GM18505 (cell line): ENCODE data around the gene ENTPD7.
A peak's percentile ranks its signal among the peaks of the same experiment; 100 is the strongest.
"Not testable (repeated sequence)": the region's sequence is repeated elsewhere in the genome, so short reads cannot be mapped to it uniquely, and the experiment has no call there.

Experiments
- ATAC-seq: cut with Tn5 transposase; IDR thresholded peaks from one replicate; pipeline ENCODE4 v1.9.1; 2021; ENCODE audit not compliant: unreplicated experiment
- POLR2A ChIP-seq: IDR thresholded peaks from 4 replicates; pipeline ENCODE4 v1.6.1; 2011; ENCODE audit warnings: borderline replicate concordance; ENCODE audit not compliant: insufficient read depth, insufficient read length; ENCODE audit errors: extremely low read depth

ENTPD7 gene

GRCh38 chr10:99659031-99659867, at the start of gene ENTPD7:
Gene ENTPD7, plus strand, starts transcription at chr10:99659509. Its CDS starts 448 bp downstream, at chr10:99659957.
- TF ChIP-seq POLR2A: peak; percentile 69
- ATAC-seq: peak; percentile 99

- TF ChIP-seq POLR2A: no peak
- ATAC-seq: no peak
These were observed 49.1 kb upstream of the ENTPD7 start for GRCh38 chr10:99610221-99610620.

GRCh38 chr10:99611326-99611725, 48.0 kb upstream of the ENTPD7 start:
- TF ChIP-seq POLR2A: no peak
- ATAC-seq: no peak

GRCh38 chr10:99612167-99612831, 47.0 kb upstream of the ENTPD7 start:
- no peak for TF ChIP-seq POLR2A
- ATAC-seq: no peak

- no peak for ATAC-seq
- TF ChIP-seq POLR2A: no peak
These were observed 43.9 kb upstream of the ENTPD7 start for GRCh38 chr10:99615426-99615825.

GRCh38 chr10:99617696-99618095, 41.6 kb upstream of the ENTPD7 start:
- TF ChIP-seq POLR2A: no peak
- no peak for ATAC-seq

GRCh38 chr10:99619090-99619800, 40.1 kb upstream of the ENTPD7 start:
- no peak for TF ChIP-seq POLR2A

GRCh38 chr10:99619851-99620710, 39.2 kb upstream of the ENTPD7 start, which contains the start of gene SLC25A28:
Gene SLC25A28, minus strand, starts transcription at chr10:99620439. Its CDS starts 104 bp downstream, at chr10:99620335.
- ATAC-seq: peak; percentile 76
- no peak for TF ChIP-seq POLR2A

More at GRCh38 chr10:99619090-99619800, 40.1 kb upstream of the ENTPD7 start:
- ATAC-seq: no peak

- peak; percentile 75 for TF ChIP-seq POLR2A
- peak; percentile 83 for ATAC-seq
These were observed 38.4 kb upstream of the ENTPD7 start for GRCh38 chr10:99620711-99621453.

GRCh38 chr10:99621454-99622251, 37.7 kb upstream of the ENTPD7 start:
- ATAC-seq: no peak
- TF ChIP-seq POLR2A: peak; percentile 60

- no peak for TF ChIP-seq POLR2A
These were observed 35.4 kb upstream of the ENTPD7 start for GRCh38 chr10:99623919-99624318.

GRCh38 chr10:99625124-99625523, 34.2 kb upstream of the ENTPD7 start:
- ATAC-seq: not testable (repeated sequence)

More at GRCh38 chr10:99623919-99624318, 35.4 kb upstream of the ENTPD7 start:
- no peak for ATAC-seq
